Head of caudate nucleus (tissue), 42 donors: ENCODE measurements around the gene FBXL7.

Experiments
- DNase-seq, 42 donors: peaks; one replicate each; pipeline versions ENCODE4 v3.0.0 to v3.0.0-alpha.2; 2020 to 2021; ENCODE audit warnings: mixed read lengths in 7 of 42
- intact Hi-C: fragments of 100-400 bp; cut with DNase I; formaldehyde crosslinking; loops from one replicate; pipeline ENCODE4 v1.15.0; 2022

Gene FBXL7

DNA sequence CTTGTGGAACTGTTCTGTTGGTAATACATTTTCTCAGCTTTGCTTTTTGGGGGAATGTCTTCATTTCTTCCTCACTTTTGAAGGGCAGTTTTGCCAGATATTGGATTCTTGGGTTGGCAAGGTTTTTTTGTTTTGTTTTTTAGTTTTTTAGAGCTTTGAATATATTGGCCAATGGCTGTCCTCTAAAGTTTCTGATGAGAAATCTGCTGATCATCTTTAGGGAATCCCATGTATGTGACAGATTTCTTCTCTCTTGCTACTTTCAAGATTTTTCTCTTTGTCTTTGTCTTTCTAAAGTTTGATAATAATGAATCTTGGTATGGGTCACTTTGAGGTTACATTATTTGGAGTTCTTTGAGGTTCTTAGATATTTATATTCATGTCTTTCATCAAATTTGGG is 227.4 kb downstream of the FBXL7 start:
- intact Hi-C loops: no loop called here
- no peak for DNase-seq

DNA sequence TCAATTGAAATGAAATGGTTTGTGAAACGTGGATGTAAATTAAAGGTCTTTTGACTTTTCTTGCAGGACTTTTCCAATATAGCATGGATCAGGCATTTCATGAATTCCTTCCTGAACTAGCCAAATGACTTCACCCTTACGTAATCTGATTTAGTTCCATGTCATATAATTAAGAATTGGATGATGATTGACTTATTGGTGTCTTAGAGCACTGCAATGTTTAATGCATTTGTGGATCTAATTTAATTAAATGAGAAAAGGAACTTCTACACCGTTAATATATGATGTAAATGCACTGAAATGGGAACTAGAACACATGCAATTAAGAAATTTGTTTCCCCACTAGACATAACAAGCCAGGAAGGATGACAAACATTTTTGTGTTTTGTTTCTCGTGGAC is 228.8 kb downstream of the FBXL7 start:
- no peak for DNase-seq
- intact Hi-C loops: no loop called here

DNA sequence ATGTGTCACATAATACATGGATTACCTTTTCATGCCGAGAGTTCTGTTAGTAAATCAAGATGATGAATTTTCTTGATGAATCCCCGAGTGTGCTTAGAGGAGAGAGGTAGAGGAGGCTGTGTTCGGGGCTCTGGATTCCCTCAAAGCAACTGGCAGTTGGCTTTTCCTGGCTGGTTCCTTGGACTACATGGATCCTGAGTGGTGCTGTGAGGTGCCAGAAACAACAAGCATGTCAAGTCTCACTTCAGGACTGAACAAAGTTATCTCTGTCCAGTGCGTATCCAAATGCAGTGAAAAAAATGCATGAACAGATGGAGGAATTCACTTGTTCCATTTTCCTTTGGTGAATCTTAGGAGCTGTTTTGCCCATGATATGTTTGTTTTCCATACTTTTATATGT is 231.7 kb downstream of the FBXL7 start:
- intact Hi-C loops: no loop called here
- no peak for DNase-seq

DNA sequence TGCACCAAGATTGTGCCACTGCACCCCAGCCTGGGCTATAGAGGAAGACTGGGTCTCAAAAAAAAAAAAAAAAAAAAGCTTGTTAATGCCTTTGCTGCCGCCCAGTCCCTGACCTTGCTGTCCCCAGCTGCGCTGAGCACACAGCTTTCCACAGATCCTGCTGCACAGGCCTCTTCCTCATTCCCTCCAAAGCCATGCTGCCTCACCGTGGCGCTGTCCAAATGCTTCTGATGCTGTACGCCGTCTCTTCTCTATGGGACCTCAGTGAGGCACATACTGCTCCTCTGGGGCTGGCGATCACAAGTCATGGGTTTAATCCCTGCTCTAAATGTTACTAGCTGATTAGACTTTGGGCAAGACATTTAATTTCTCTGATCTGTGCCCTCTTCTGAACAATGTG is 234.1 kb downstream of the FBXL7 start:
- intact Hi-C loops: no loop called here
- no peak for DNase-seq

DNA sequence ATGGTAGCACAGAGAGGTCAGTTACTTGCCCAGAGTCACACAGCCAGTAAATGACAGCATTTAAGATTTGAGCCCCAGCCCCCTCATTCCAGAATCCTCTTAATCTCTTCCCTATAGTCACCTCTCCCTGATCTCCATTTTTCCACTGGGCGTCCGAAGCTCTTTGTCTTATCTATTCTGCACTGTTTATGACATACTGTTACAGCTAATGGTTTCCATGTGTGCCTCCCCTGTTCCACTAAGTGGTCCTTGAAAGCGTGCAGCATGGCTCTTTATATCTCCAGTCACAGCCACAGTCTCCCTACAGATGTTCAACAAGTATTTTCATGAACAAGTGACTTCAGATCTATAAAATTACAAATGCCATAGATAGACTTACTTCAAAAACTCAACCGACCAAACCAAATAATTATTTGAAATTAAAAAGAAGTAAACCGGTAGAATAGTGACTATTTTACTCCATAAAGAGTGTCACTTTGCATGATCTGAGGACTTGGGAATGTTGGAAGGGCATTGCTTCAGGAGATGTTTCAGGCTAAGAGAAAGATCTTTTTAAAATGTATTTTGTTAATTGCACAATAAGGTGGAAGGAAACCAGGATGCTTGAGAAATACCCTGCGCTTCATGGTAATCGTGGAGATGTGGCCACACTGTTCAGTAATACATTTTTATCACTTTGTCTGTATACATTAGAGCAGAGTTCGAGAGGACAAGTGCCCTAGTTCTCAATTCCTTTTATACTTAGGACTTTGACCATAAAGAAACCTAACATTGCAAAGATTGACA is 237.2 kb downstream of the FBXL7 start:
- DNase-seq: no peak
- intact Hi-C loops: no loop called here

DNA sequence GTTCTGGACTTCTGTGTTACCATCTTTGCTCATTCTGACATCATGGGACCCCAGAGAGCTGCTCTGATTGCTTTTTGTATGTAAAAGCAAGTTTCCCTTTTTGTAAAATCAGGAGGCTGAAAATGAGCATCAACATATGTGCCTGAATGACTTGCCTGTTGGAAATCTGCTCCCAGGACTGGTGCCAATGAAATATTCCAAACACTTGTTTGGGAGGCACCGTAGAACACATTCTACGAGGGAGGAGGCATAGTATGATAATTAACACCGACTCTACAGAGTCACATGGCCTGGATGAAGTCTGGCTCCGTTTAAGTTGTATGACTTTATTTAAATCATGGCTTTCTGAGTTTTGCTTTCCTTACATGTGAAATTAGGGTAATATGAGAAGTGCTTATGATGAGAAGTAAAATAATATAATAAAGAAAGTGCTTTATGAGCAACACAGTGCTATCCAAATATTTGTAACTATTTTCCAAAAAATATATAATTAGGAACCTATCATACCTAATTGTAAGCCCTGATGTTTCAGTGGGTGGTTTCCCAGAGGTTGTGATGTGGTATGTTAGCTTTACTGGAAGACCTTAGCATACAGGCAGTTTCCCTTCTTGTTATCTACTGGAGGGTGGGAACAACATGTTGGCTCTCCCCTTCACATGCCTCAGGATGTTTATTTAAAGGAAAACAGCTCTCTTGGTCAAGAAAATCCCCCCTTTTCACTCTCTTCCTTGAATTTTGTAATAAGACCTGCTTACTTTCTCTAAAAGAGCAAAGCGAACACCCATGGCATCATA is 238.1 kb downstream of the FBXL7 start:
- no peak for DNase-seq
- intact Hi-C loops: no loop called here

DNA sequence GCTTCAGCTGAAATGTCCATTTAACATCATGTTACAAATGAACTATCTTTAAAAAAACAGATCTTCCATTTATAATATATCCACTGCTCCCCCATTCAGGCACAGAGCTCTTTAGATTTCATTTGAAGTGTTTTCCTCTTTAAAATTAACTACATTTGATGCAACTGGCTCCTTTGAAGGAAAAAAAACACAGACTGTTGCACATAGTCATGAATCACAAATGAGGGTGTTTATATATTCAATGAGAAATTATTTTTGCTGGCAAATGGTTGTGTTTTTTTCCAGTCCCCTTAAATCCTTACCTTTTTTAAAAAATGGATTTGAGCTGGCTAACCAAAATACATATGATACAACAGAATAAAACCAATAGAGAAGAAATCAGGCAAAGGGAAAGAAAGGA is 240.4 kb downstream of the FBXL7 start:
- DNase-seq: no peak
- intact Hi-C loops: no loop called here

DNA sequence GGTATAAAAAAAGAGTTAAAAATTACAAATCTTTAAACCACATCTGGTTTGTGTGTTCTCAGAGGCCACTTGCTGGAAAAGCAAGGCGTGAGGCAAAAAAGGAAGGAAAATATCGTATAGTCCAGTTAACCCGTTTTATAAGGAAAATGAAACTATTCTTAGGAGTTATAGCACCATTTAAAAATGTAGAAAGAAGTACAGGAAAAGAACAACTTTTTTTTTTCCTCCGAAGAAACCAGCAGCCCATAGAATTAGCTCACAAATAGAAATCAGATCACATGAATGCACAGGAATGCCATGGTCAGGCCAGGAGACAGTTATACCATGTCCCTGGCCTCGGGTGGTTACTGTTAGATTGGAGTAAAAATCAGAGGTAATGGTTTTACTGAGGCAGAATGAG is 241.6 kb downstream of the FBXL7 start:
- intact Hi-C loops: no loop called here
- no peak for DNase-seq

DNA sequence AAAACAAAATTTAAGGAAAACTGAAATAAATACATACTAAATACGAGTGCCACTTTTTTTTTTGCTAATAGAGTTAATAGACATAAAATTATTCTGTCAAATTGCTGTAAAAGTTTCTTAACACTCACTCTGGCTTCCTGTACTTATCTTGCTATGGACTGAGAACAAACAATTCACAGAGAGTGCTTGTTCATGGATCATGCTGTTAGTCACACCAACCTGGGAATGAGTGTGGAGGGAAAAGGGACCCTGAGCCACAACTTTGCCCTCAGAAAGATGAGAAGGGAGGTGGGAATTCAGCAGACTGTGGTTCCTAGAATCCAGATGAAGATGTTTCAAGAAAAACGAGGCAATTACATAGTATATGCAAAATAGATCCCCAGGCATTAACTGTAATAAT is 246.9 kb downstream of the FBXL7 start:
- DNase-seq: no peak
- intact Hi-C loops: no loop called here

DNA sequence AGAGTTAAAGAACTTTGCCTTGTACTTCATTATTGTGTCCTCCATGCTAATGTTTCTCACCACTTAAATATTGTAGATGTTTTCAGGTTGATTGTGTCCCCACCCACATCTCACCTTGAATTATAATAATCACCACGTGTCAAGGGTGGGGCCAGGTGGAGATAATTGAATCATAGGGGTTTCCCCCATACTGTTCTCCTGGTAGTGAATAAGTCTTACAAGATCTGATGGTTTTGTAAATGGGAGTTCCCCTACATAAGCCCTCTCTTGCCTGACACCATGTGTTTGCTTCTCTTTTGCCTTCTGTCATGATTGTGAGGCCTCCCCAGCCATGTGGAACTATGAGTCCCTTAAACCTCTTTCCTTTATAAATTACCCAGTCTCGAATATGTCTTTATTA is 248.3 kb downstream of the FBXL7 start:
- intact Hi-C loops: no loop called here
- DNase-seq: no peak

DNA sequence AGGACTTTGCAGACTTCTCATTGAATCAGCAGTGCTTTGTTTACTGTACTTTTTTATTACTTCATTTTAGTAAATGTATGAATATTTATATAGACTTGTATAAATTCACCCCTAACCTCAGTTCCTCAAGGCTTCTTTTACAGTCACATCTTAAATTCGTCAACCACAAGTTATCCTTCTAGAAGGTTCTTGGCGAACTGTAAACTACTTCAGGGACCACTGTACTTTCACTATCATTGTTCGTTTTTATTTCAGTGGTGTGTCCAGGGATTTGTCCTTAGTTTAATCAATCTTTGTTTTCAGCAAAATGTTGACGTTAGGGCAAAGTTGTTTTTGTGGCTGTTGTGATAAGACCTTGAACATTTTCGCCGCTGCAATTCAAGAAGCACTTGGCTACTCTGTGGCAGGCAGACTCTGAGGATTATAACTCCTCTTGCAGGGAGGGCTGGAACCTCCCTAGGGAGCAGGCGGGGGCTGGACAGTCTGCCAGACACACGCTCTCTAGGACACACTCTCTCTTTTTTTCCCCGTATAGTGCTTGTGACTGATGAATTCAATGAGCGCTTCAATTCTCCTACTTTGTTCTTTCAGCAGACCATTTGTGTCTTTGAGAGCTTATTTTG is 252.8 kb downstream of the FBXL7 start:
- intact Hi-C loops: no loop called here
- peak in 29 of 42 donors; percentile 4 to 65 (median 23) for DNase-seq

DNA sequence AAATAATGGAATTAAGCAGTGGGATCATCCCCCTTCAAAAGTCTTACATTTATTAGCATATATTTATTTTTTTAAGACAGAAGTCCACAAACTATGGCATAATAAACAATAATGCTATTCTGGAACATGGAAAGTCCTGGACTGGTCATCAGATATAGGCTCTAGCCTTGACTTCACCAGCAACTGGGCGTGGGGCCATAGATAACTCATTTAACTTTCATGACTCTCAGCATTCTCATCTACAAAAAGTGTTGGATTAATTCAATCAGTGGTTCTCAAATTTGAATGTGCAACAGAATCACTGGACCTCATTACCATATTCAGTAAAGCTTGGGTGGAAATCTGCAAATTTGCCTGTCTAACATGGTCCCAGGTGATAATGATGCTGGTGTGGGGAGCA is 253.8 kb downstream of the FBXL7 start:
- no peak for DNase-seq
- intact Hi-C loops: no loop called here

DNA sequence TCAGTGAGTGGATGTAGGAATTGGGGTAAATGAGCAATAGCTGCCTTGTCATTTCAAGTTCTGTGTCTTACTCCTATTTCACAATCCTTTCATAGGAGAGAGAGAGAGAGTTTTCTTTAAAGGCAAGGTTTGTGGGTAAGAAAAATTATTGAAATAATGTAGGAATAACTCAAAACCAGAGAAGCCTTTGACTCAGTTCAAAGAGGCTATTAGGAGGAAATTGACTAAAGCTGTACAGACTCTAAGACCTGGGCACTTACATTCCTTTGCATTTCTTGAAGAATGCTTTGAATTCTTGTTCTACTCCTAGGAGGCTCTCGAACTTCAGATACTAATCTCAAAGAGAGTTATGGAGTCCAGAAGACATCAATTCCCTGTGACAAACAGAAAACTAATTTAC is 257.1 kb downstream of the FBXL7 start:
- intact Hi-C loops: no loop called here
- no peak for DNase-seq

DNA sequence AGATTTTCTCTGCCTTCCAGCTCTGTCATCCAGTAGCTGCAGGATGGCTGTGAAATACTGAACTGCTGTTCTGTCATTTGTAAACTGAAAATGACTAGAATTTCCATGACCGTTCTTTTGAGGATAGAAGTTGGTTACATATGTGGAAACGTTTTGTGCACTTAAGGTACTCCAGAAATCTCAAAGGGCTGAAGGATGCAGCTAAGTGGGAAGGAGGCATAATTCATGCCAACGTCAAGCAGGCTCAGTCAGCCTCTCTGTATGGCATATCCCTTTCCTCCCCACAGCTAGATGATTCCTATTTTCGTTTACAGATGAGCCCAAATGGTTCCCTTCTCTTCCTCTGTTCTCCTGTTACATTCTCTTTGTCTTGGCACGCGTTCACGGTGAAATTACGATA is 257.6 kb downstream of the FBXL7 start:
- no peak for DNase-seq
- intact Hi-C loops: no loop called here

DNA sequence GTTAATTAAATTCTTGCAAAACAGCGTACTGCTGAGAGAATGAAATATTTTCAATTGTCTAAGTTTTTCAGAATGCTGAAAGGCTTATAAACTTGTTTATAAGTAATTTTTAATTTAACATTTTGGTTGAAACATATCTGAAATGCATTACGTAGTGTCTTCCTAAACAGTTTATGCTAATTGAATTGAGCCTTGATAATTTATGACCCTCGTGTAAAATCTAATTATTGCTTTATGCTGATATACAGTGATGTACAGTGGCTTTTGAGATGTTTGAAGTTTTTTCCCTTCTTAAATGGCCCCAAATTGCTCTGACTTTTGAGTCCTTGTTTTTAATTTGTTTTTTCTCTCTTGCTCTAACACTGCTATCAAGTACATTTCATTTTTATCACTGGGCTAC is 262.7 kb downstream of the FBXL7 start:
- intact Hi-C loops: no loop called here
- DNase-seq: no peak

DNA sequence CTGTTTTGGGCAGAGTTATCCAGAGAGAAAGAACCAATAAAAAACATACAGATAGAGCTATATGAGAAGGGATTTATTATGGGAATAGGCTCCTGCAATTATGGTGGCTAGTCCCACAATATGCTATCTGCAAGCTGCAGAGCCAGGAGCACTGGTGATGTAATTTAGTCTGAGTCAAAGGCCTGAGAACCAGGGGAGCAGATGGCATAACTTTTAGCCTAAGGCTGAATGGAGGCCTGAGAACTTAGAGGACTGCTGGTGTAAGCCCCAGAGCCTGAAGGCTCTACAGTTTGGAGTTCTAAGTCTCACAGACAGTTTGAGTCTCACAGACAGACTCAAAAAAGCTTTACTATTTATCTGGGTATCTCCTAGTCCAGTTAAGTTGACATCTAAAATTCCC is 263.8 kb downstream of the FBXL7 start:
- DNase-seq: no peak
- intact Hi-C loops: no loop called here

DNA sequence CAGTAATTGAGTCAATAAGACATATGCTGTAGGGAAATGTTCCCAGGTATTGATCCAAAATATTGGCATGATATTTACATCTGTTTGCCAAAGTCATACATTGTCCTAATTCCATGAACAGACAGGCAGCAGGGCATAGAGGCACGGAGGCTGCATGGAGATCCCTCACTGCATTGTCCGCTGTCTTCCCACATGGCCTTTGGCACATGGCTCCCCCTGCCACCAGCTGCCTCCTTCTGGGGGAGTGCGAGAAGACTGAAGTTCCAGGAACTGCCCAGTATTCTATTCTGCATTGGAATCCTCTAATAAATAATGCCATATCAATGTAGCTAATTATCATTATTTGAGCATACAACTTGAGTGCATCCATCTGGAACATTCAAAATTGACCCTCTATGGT is 269.0 kb downstream of the FBXL7 start:
- peak in 14 of 42 donors; percentile 17 to 66 (median 46) for DNase-seq
- intact Hi-C loops: no loop called here

DNA sequence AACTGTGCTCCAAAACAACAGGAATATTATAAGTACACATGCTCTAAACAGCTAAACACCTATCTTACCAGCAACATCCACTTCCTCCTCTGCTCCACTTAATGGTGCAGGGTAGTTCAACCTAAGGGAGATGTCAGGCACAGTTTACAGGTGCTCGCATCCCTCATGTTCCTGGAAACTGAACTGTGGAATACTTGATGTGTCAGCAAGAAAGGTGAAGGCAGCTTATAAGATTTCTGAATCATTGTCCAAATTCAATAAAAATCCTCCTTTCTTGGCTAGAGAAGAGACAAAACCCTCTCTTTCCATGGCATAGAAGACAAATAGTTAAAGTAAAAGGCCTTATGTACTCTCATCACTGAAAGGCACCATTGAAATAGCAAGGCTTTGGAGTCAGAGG is 272.2 kb downstream of the FBXL7 start:
- DNase-seq: no peak
- intact Hi-C loops: no loop called here

DNA sequence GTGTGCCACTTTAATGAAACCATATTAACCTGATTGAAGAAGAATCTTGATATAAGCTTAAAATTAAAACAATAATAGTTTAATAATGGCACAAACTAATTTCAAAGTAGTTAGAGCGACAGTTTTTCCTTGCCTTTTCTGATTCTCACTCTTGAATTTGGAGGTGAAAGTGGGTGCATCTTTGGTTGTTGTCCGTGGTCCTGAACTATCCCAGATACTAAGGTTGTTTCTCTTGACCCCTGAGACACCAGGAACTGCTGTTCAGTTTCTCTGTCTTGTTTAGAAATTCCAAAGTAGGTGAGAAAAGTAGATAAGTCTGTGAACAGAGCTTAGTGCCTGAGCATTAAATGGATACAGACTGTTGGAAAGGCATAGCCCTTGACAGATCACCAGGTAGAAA is 274.7 kb downstream of the FBXL7 start:
- intact Hi-C loops: no loop called here
- DNase-seq: no peak

DNA sequence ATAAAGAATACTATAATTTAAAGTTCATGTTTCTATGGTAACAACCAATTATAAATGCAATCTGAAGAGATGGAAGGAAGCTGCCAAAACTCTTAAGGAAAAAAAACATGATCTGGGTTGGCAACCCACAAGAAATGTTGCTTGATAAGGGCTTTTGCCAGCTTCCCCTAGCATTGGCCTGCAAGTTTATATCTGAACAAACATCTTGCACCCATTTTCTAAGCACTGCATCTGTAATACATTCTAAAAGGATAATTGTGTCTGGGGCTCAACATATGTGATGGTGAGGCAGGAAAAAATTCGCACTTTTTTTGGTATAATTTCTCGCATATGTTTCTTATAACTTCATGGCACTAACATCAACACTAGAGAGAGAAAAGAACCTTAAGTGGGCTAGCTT is 276.4 kb downstream of the FBXL7 start:
- intact Hi-C loops: no loop called here

DNA sequence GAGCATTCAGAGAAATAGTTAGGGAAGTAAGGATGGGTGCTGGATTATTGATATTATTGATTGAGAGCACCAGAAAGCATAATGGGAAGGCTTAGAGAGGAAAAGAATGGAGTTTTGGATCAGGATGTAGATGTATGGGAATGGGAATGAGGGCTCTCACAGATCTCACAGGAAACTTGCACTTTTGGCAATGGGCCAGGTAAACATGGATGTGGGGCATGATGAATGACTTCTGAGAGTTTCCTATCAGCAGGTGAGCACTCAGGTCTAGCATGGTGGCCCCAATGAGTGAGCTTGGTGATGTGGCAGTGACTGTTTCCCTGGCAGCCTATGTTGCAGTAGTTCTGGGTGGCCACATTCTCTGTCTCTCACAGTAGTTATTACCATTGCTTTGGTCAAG is 283.8 kb downstream of the FBXL7 start:
- intact Hi-C loops: no loop called here
- no peak for DNase-seq

More for the DNA sequence above, 276.4 kb downstream of the FBXL7 start:
- no peak for DNase-seq
